Measurements from ENCODE around the gene NPIPA1.
"Not testable (repeated sequence)": the region's sequence is repeated elsewhere in the genome, so short reads cannot be mapped to it uniquely, and the experiment has no call there.

The NPIPA1 gene

GRCh38 chr16:14922285-14922684 lies 15.0 kb upstream of the NPIPA1 start:
- not testable (repeated sequence) for H3K4me1 Mint-ChIP-seq; H3K9me3 Mint-ChIP-seq; H3K27me3 Mint-ChIP-seq (ENCODE audit: low read depth); H3K4me3 Mint-ChIP-seq; H3K36me3 Mint-ChIP-seq (ENCODE audit: low read depth); H3K27ac Mint-ChIP-seq

DNA sequence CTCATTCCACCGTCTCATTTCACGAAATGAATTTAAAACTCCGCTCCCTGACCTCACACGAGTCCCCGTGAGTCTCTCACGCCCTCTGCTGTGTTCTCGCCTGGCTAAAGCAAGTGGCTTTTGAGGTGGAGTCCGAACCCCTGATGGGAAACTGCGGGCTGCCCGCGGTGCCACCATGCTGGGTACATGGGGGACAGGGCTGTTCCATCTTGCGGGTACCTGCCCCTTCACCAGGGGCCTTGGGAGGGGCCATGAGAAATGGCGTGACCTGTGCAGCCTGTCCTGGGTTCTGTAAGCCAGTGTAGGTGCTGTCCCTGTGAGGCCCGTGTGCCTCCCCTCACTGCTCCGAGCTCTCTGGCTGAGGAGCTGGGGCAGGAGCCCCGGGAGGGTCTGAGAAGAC lies 14.3 kb upstream of the NPIPA1 start:
- H3K27ac Mint-ChIP-seq; H3K4me1 Mint-ChIP-seq; H3K27me3 Mint-ChIP-seq (ENCODE audit: low read depth); H3K36me3 Mint-ChIP-seq (ENCODE audit: low read depth); H3K4me3 Mint-ChIP-seq; H3K9me3 Mint-ChIP-seq: not testable (repeated sequence)

GRCh38 chr16:14923394-14924088 lies 13.7 kb upstream of the NPIPA1 start:
- not testable (repeated sequence) for H3K36me3 Mint-ChIP-seq (ENCODE audit: low read depth); H3K4me1 Mint-ChIP-seq; H3K27me3 Mint-ChIP-seq (ENCODE audit: low read depth); H3K27ac Mint-ChIP-seq; H3K4me3 Mint-ChIP-seq; H3K9me3 Mint-ChIP-seq

- not testable (repeated sequence) for H3K27me3 Mint-ChIP-seq (ENCODE audit: low read depth); H3K9me3 Mint-ChIP-seq; H3K4me3 Mint-ChIP-seq; H3K36me3 Mint-ChIP-seq (ENCODE audit: low read depth); H3K4me1 Mint-ChIP-seq; H3K27ac Mint-ChIP-seq
Measured at GRCh38 chr16:14924359-14924758, 12.9 kb upstream of the NPIPA1 start.

DNA sequence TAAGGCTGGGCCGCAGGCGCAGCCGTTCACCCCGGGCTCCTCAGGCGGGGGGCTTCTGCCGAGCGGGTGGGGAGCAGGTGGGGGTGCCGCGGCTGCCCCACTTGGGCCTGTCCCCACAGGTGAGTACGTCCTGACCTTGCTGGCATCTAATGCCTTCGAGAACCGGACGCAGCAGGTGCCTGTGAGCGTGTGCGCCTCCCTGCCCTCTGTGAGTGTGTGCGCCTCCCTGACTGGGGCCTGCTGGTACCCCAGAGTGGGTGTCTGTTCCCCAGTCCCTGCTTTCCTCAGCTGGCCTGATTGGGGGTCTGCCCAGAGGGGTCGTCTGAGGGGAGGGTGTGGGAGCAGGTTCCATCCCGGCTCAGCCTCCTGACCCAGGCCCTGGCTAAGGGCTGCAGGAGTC lies 12.3 kb upstream of the NPIPA1 start:
- not testable (repeated sequence) for H3K27ac Mint-ChIP-seq; H3K9me3 Mint-ChIP-seq; H3K4me3 Mint-ChIP-seq; H3K36me3 Mint-ChIP-seq (ENCODE audit: low read depth); H3K4me1 Mint-ChIP-seq; H3K27me3 Mint-ChIP-seq (ENCODE audit: low read depth)

- H3K9me3 Mint-ChIP-seq; H3K36me3 Mint-ChIP-seq (ENCODE audit: low read depth); H3K27ac Mint-ChIP-seq; H3K4me3 Mint-ChIP-seq; H3K27me3 Mint-ChIP-seq (ENCODE audit: low read depth); H3K4me1 Mint-ChIP-seq: not testable (repeated sequence)
Measured at GRCh38 chr16:14928064-14928714, 9.1 kb upstream of the NPIPA1 start.

DNA sequence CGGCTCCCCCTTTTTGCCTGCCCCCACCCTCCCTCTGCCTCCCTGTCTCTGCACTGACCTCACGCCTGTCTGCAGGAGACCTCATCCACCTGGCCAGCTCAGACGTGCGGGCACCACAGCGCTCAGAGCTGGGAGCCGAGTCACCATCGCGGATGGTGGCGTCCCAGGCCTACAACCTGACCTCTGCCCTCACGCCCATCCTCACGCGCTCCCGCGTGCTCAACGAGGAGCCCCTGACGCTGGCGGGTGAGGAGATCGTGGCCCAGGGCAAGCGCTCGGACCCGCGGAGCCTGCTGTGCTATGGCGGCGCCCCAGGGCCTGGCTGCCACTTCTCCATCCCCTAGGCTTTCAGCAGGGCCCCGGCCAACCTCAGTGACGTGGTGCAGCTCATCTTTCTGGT lies 8.1 kb upstream of the NPIPA1 start:
- H3K4me3 Mint-ChIP-seq; H3K27ac Mint-ChIP-seq; H3K9me3 Mint-ChIP-seq; H3K36me3 Mint-ChIP-seq (ENCODE audit: low read depth); H3K27me3 Mint-ChIP-seq (ENCODE audit: low read depth); H3K4me1 Mint-ChIP-seq: not testable (repeated sequence)

GRCh38 chr16:14930246-14930645 lies 7.0 kb upstream of the NPIPA1 start:
- not testable (repeated sequence) for H3K4me3 Mint-ChIP-seq; H3K27me3 Mint-ChIP-seq (ENCODE audit: low read depth); H3K4me1 Mint-ChIP-seq; H3K9me3 Mint-ChIP-seq; H3K36me3 Mint-ChIP-seq (ENCODE audit: low read depth); H3K27ac Mint-ChIP-seq

DNA sequence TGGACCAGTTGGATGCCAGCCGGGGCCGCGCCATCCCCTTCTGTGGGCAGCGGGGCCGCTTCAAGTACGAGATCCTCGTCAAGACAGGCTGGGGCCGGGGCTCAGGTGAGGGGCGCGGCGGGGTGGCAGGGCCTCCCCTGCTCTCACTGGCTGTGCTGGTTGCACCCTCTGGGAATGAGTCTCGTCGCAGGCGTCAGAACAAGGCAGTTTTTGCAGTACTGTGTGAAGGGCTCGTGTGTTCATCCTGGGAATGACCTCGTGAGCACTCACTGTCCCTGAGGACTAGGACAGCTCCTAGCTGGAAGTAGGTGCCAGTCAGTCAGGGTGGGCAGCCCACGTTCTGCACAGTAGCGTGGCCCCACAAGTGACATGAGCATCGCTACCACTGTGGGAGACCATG lies 6.3 kb upstream of the NPIPA1 start:
- not testable (repeated sequence) for H3K27ac Mint-ChIP-seq; H3K4me3 Mint-ChIP-seq; H3K27me3 Mint-ChIP-seq (ENCODE audit: low read depth); H3K36me3 Mint-ChIP-seq (ENCODE audit: low read depth); H3K9me3 Mint-ChIP-seq; H3K4me1 Mint-ChIP-seq

GRCh38 chr16:14932581-14933375 lies 4.5 kb upstream of the NPIPA1 start:
- H3K27me3 Mint-ChIP-seq (ENCODE audit: low read depth); H3K4me3 Mint-ChIP-seq; H3K4me1 Mint-ChIP-seq; H3K27ac Mint-ChIP-seq; H3K36me3 Mint-ChIP-seq (ENCODE audit: low read depth); H3K9me3 Mint-ChIP-seq: not testable (repeated sequence)

DNA sequence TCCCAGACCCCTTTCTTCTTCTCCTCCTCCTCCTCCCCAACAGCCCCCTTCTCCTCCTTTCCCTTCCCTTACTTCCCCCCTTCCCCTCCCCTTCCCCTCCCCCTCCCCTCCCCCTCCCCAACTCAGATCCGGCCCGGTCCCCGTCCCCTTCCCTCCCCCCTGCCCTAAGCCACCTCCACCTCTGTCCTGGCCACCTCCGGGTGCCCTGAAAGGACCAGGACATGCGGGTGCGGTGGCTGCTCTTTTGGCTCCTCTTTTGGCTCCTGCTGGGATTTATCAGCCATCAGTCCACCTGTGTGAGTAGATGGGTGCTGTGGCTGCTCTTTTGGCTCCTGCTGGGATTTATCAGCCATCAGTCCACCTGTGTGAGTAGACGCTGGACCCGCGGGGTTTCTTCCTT lies 751 bp downstream of the NPIPA1 start:
- H3K27ac Mint-ChIP-seq; H3K9me3 Mint-ChIP-seq; H3K4me1 Mint-ChIP-seq; H3K36me3 Mint-ChIP-seq (ENCODE audit: low read depth); H3K27me3 Mint-ChIP-seq (ENCODE audit: low read depth); H3K4me3 Mint-ChIP-seq: not testable (repeated sequence)

- not testable (repeated sequence) for H3K36me3 Mint-ChIP-seq (ENCODE audit: low read depth); H3K4me3 Mint-ChIP-seq; H3K9me3 Mint-ChIP-seq; H3K4me1 Mint-ChIP-seq; H3K27me3 Mint-ChIP-seq (ENCODE audit: low read depth); H3K27ac Mint-ChIP-seq
Measured at GRCh38 chr16:14942686-14943085, 5.4 kb downstream of the NPIPA1 start.

All from nephron (organoid).